ENCODE data around the gene VWA5B2.
A peak's percentile ranks its signal among the peaks of the same experiment; 100 is the strongest.

VWA5B2 gene

GRCh38 chr3:184248454-184249411 is 19.3 kb downstream of the VWA5B2 start, which contains the start of gene ALG3:
TSS of gene ALG3 (minus strand) at chr3:184248962. CDS start at chr3:184248940, 22 bp downstream.
- peak within 1 kb of the TSS; percentile 98 for H3K9ac ChIP-seq (ENCODE audit: low read length)
- H3K9me3 ChIP-seq (ENCODE audit: low read length), result no peaks in the 10 kb centered on the region
- peak within 1 kb of the TSS; percentile 76 for H3K4me3 ChIP-seq (ENCODE audit: low read depth, low read length, poor library complexity, severe bottlenecking)
- peaks cover 10% of the 10 kb centered on the region for H3K79me2 ChIP-seq (ENCODE audit: insufficient read depth, low read length)
- no peak for TF ChIP-seq CTCF (IDR thresholded peaks at IDR 0.05; ENCODE audit: low read length)
- TF ChIP-seq EZH2 (IDR thresholded peaks at IDR 0.05; ENCODE audit: borderline replicate concordance, low read length), result no peak
- no peaks in the 10 kb centered on the region for H3K27me3 ChIP-seq (ENCODE audit: insufficient read depth, low read length)
- H3K9me2 ChIP-seq (ENCODE audit: low read depth, low read length), result no peaks in the 10 kb centered on the region
- no peaks in the 10 kb centered on the region for H4K20me1 ChIP-seq (ENCODE audit: insufficient read depth, low read length)
- peak within 1 kb of the TSS; percentile 99 for H3K4me2 ChIP-seq (ENCODE audit: low read length)
- peak within 1 kb of the TSS; percentile 94 for H3K27ac ChIP-seq (ENCODE audit: low read depth, low read length, poor library complexity, severe bottlenecking)
- H3K36me3 ChIP-seq (ENCODE audit: insufficient read depth, low read length), result peaks cover 23% of the 10 kb centered on the region
- H3F3A ChIP-seq (ENCODE audit: insufficient read depth, low read length), result no peaks in the 10 kb centered on the region
- peaks cover 14% of the 10 kb centered on the region for H3K4me1 ChIP-seq (ENCODE audit: insufficient read depth, low read length, severe bottlenecking)
- H2AFZ ChIP-seq (ENCODE audit: low read length), result peak within 1 kb of the TSS; percentile 98

GRCh38 chr3:184249412-184250166 is 20.2 kb downstream of the VWA5B2 start, which contains the start of gene EEF1AKMT4:
TSS of gene EEF1AKMT4 (plus strand) at chr3:184249672. CDS start at chr3:184249695, 23 bp downstream.
- peaks cover 15% of the 10 kb centered on the region for H3K36me3 ChIP-seq (ENCODE audit: insufficient read depth, low read length)
- peak within 1 kb of the TSS; percentile 94 for H3K27ac ChIP-seq (ENCODE audit: low read depth, low read length, poor library complexity, severe bottlenecking)
- peak within 1 kb of the TSS; percentile 98 for H3K9ac ChIP-seq (ENCODE audit: low read length)
- peaks cover 14% of the 10 kb centered on the region for H3K4me1 ChIP-seq (ENCODE audit: insufficient read depth, low read length, severe bottlenecking)
- H3F3A ChIP-seq (ENCODE audit: insufficient read depth, low read length), result no peaks in the 10 kb centered on the region
- no peaks in the 10 kb centered on the region for H3K27me3 ChIP-seq (ENCODE audit: insufficient read depth, low read length)
- peak within 1 kb of the TSS; percentile 99 for H3K4me2 ChIP-seq (ENCODE audit: low read length)
- no peaks in the 10 kb centered on the region for H4K20me1 ChIP-seq (ENCODE audit: insufficient read depth, low read length)
- peak within 1 kb of the TSS; percentile 98 for H2AFZ ChIP-seq (ENCODE audit: low read length)
- H3K4me3 ChIP-seq (ENCODE audit: low read depth, low read length, poor library complexity, severe bottlenecking), result peak within 1 kb of the TSS; percentile 76
- H3K9me3 ChIP-seq (ENCODE audit: low read length), result no peaks in the 10 kb centered on the region
- TF ChIP-seq CTCF (IDR thresholded peaks at IDR 0.05; ENCODE audit: low read length) (no peak), EZH2 (IDR thresholded peaks at IDR 0.05; ENCODE audit: borderline replicate concordance, low read length) (no peak)
- no peaks in the 10 kb centered on the region for H3K9me2 ChIP-seq (ENCODE audit: low read depth, low read length)
- peaks cover 10% of the 10 kb centered on the region for H3K79me2 ChIP-seq (ENCODE audit: insufficient read depth, low read length)

GRCh38 chr3:184250167-184250828 is 20.9 kb downstream of the VWA5B2 start:
- TF ChIP-seq CTCF (IDR thresholded peaks at IDR 0.05; ENCODE audit: low read length) (peak; percentile 98), EZH2 (IDR thresholded peaks at IDR 0.05; ENCODE audit: borderline replicate concordance, low read length) (no peak)
- peak overlapping the region; percentile 99 for H3K4me2 ChIP-seq (ENCODE audit: low read length)
- peaks cover 10% of the 10 kb centered on the region for H3K79me2 ChIP-seq (ENCODE audit: insufficient read depth, low read length)
- H3K9me3 ChIP-seq (ENCODE audit: low read length), result no peaks in the 10 kb centered on the region
- H3K4me1 ChIP-seq (ENCODE audit: insufficient read depth, low read length, severe bottlenecking), result peaks cover 14% of the 10 kb centered on the region
- H3K9me2 ChIP-seq (ENCODE audit: low read depth, low read length), result no peaks in the 10 kb centered on the region
- peak overlapping the region; percentile 64 for H2AFZ ChIP-seq (ENCODE audit: low read length)
- H3K36me3 ChIP-seq (ENCODE audit: insufficient read depth, low read length), result peaks cover 8% of the 10 kb centered on the region
- H3K27me3 ChIP-seq (ENCODE audit: insufficient read depth, low read length), result no peaks in the 10 kb centered on the region
- no peaks in the 10 kb centered on the region for H4K20me1 ChIP-seq (ENCODE audit: insufficient read depth, low read length)
- H3K4me3 ChIP-seq (ENCODE audit: low read depth, low read length, poor library complexity, severe bottlenecking), result peak overlapping the region; percentile 76
- H3K9ac ChIP-seq (ENCODE audit: low read length), result peak overlapping the region; percentile 82
- H3K27ac ChIP-seq (ENCODE audit: low read depth, low read length, poor library complexity, severe bottlenecking), result peak overlapping the region; percentile 62
- H3F3A ChIP-seq (ENCODE audit: insufficient read depth, low read length), result no peaks in the 10 kb centered on the region
